ENCODE data around the gene NXPH1.

The NXPH1 gene

DNA sequence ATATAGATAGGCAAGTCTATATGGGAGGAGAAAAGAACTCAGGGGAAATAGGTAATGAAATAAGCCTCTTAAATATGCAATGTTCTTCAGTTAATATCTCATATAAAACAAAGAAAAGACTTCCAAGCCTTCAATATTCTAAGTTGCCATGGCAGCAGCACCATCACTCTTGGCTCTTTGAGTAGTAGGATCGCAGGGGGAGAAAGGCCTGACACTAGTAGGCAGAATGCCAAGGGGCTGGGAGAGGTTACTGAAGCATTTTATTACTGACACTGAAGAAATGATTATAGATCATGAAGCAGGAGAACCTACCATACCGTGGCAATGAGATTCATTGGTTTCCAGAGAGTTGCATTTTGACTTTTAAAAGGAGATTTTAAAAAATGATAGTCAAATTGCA is 193.9 kb downstream of the NXPH1 start:
- no peaks in the 10 kb centered on the region for H3K36me3 ChIP-seq (ENCODE audit: insufficient read depth, low read length)
- H3K4me3 ChIP-seq, result no peak overlapping the region
- no peak for DNase-seq (ENCODE audit: low read depth, low spot score)
- H3K9me3 ChIP-seq (ENCODE audit: low read depth, low read length), result no peaks in the 10 kb centered on the region
- no peak overlapping the region for H3K27ac ChIP-seq
- TF ChIP-seq FOXP2 (optimal IDR thresholded peaks at IDR 0.05; ENCODE audit: control extremely low read depth, extremely low read length, insufficient read depth) (no peak), POLR2AphosphoS5 (IDR thresholded peaks at IDR 0.05; ENCODE audit: borderline replicate concordance, low read depth, low read length) (no peak), EZH2 (IDR thresholded peaks at IDR 0.05) (no peak)
- H3K9ac ChIP-seq (ENCODE audit: insufficient read length), result no peak overlapping the region

DNA sequence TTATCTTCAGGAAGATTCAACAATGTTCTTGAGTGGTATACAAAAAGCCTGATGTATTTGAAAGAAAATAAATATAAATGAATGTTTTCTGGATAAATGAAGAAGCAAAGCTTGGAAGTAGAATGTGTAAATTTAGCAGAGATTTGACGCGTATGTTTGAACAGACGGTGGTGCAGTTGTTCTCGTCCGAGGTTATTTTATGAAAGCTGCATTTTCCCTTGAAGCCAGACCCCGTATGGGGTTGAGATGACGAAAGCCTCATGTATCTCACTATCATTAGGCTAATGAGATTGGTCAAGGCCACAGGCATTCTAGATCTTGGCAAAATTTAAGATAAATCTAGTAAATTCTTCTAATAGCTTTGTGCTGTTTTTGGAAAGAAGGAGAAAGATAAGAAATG is 195.2 kb downstream of the NXPH1 start:
- Histone ChIP-seq H3K9me3 (ENCODE audit: low read depth, low read length) (no peaks in the 10 kb centered on the region), H3K27ac (no peak overlapping the region), H3K9ac (ENCODE audit: insufficient read length) (no peak overlapping the region), H3K4me3 (no peak overlapping the region), H3K36me3 (ENCODE audit: insufficient read depth, low read length) (no peaks in the 10 kb centered on the region)
- TF ChIP-seq FOXP2 (optimal IDR thresholded peaks at IDR 0.05; ENCODE audit: control extremely low read depth, extremely low read length, insufficient read depth) (no peak), POLR2AphosphoS5 (IDR thresholded peaks at IDR 0.05; ENCODE audit: borderline replicate concordance, low read depth, low read length) (no peak), EZH2 (IDR thresholded peaks at IDR 0.05) (no peak)
- DNase-seq (ENCODE audit: low read depth, low spot score), result no peak

DNA sequence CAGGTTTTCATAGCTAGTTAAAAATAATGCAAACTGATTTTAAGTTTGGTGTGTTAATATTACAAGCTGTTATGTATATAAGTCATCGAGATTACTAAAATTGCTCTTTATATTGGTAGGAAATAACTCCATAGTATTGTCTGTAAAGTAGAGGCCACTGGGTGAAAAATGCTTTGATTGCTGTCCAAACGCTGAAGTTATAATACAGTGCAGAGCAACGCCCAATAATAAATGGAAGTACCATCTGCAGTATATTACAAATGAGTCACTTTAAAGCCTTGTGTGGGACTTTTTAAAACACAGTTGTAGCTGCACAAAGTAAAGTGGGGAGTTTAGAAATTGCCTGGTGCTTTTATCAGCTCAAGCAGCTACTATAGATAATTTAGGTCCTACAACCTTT is 196.1 kb downstream of the NXPH1 start:
- no peak for DNase-seq (ENCODE audit: low read depth, low spot score)

DNA sequence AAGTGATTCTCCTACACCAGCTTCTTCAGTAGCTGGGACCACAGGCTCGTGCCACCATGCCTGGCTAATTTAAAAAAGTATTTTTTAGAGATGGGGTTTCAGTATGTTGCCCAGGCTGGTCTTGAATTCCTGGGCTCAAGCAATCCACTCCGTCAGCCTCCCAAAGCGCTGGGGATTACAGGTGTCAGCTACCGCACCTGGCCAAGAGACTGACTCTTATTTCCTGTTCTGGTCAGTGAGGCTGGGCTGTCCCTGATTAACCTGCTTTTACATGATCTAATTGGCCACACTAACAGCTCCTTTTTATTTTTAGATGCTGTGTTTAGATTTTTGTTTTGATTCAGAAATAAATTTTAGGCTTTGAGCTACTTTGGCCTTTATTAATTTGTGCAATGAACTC is 203.9 kb downstream of the NXPH1 start:
- Histone ChIP-seq H3K36me3 (ENCODE audit: insufficient read depth, low read length) (no peaks in the 10 kb centered on the region), H3K27ac (no peak overlapping the region), H3K9me3 (ENCODE audit: low read depth, low read length) (no peaks in the 10 kb centered on the region), H3K9ac (ENCODE audit: insufficient read length) (no peak overlapping the region), H3K4me3 (no peak overlapping the region)
- no peak for DNase-seq (ENCODE audit: low read depth, low spot score)
- no peak for TF ChIP-seq POLR2AphosphoS5 (IDR thresholded peaks at IDR 0.05; ENCODE audit: borderline replicate concordance, low read depth, low read length)
- TF ChIP-seq EZH2 (IDR thresholded peaks at IDR 0.05), result no peak
- TF ChIP-seq FOXP2 (optimal IDR thresholded peaks at IDR 0.05; ENCODE audit: control extremely low read depth, extremely low read length, insufficient read depth), result no peak

More for the DNA sequence above, 196.1 kb downstream of the NXPH1 start:
- Histone ChIP-seq H3K4me3 (no peak overlapping the region), H3K36me3 (ENCODE audit: insufficient read depth, low read length) (no peaks in the 10 kb centered on the region), H3K9ac (ENCODE audit: insufficient read length) (no peak overlapping the region), H3K27ac (no peak overlapping the region), H3K9me3 (ENCODE audit: low read depth, low read length) (no peaks in the 10 kb centered on the region)
- TF ChIP-seq EZH2 (IDR thresholded peaks at IDR 0.05) (no peak), POLR2AphosphoS5 (IDR thresholded peaks at IDR 0.05; ENCODE audit: borderline replicate concordance, low read depth, low read length) (no peak), FOXP2 (optimal IDR thresholded peaks at IDR 0.05; ENCODE audit: control extremely low read depth, extremely low read length, insufficient read depth) (no peak)

DNA sequence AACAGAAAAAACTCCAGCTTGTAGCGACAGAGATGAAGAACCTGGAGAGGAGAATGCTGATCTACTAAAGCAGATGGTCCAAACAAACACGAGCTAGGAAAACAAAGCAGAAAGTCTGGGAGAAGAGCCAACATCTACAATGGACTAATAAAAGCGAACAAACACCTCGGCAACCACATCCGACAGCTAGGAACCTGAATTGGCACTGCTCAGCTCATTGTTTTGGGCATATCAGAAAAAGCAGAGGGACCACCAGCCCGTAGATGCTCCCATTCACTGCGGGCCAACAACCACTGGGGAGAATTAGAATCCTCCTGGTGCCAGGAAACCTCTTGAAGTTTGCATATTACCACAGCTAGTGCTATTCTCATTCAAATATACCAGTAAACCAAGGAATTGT is 204.7 kb downstream of the NXPH1 start:
- TF ChIP-seq FOXP2 (optimal IDR thresholded peaks at IDR 0.05; ENCODE audit: control extremely low read depth, extremely low read length, insufficient read depth), result no peak
- no peak for TF ChIP-seq POLR2AphosphoS5 (IDR thresholded peaks at IDR 0.05; ENCODE audit: borderline replicate concordance, low read depth, low read length)
- H3K27ac ChIP-seq, result no peak overlapping the region
- no peak for DNase-seq (ENCODE audit: low read depth, low spot score)

DNA sequence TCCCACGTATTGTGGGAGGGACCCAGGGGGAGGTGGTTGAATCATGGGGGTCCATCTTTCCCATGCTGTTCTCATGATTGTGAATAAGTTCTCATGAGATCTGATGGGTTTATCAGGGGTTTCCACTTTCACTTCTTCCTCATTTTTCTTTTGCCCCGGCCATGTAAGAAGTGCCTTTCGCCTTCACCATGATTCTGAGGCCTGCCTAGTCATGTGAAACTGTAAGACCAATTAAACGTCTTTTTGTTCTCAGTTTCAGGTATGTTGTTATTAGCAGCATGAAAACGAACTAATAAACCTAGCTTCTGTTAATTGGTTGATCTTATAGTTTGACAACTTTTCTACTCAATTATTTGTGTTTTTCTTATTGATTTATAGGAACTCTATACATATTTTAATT is 206.3 kb downstream of the NXPH1 start:
- no peak overlapping the region for H3K9ac ChIP-seq (ENCODE audit: insufficient read length)
- no peaks in the 10 kb centered on the region for H3K36me3 ChIP-seq (ENCODE audit: insufficient read depth, low read length)
- H3K27ac ChIP-seq, result no peak overlapping the region
- no peaks in the 10 kb centered on the region for H3K9me3 ChIP-seq (ENCODE audit: low read depth, low read length)
- DNase-seq (ENCODE audit: low read depth, low spot score), result no peak
- TF ChIP-seq FOXP2 (optimal IDR thresholded peaks at IDR 0.05; ENCODE audit: control extremely low read depth, extremely low read length, insufficient read depth), result no peak
- H3K4me3 ChIP-seq, result no peak overlapping the region

More for the DNA sequence above, 204.7 kb downstream of the NXPH1 start:
- Histone ChIP-seq H3K9me3 (ENCODE audit: low read depth, low read length) (no peaks in the 10 kb centered on the region), H3K36me3 (ENCODE audit: insufficient read depth, low read length) (no peaks in the 10 kb centered on the region), H3K9ac (ENCODE audit: insufficient read length) (no peak overlapping the region), H3K4me3 (no peak overlapping the region)

DNA sequence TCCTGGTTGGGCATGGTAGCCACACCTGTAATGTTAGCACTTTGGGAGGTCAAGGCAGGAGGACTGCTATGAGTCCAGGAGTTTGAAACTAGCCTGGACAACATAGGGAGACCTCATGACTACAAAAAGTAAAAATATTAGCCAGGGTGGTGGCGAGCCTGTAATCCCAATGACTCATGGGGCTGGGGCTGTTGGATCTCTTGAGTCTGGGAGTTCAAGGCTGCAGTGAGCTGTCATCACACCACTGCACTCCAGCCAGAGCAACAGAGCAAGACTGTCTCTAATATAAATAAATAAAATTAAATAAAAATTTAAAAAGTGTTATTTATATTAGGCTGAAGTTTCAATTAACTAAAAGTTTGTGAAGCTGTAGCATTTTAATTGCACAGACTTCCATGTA is 207.3 kb downstream of the NXPH1 start:
- Histone ChIP-seq H3K36me3 (ENCODE audit: insufficient read depth, low read length) (no peaks in the 10 kb centered on the region), H3K27ac (no peak overlapping the region), H3K9me3 (ENCODE audit: low read depth, low read length) (no peaks in the 10 kb centered on the region), H3K4me3 (no peak overlapping the region), H3K9ac (ENCODE audit: insufficient read length) (no peak overlapping the region)
- TF ChIP-seq FOXP2 (optimal IDR thresholded peaks at IDR 0.05; ENCODE audit: control extremely low read depth, extremely low read length, insufficient read depth), result no peak
- no peak for TF ChIP-seq POLR2AphosphoS5 (IDR thresholded peaks at IDR 0.05; ENCODE audit: borderline replicate concordance, low read depth, low read length)
- TF ChIP-seq EZH2 (IDR thresholded peaks at IDR 0.05), result no peak
- no peak for DNase-seq (ENCODE audit: low read depth, low spot score)

DNA sequence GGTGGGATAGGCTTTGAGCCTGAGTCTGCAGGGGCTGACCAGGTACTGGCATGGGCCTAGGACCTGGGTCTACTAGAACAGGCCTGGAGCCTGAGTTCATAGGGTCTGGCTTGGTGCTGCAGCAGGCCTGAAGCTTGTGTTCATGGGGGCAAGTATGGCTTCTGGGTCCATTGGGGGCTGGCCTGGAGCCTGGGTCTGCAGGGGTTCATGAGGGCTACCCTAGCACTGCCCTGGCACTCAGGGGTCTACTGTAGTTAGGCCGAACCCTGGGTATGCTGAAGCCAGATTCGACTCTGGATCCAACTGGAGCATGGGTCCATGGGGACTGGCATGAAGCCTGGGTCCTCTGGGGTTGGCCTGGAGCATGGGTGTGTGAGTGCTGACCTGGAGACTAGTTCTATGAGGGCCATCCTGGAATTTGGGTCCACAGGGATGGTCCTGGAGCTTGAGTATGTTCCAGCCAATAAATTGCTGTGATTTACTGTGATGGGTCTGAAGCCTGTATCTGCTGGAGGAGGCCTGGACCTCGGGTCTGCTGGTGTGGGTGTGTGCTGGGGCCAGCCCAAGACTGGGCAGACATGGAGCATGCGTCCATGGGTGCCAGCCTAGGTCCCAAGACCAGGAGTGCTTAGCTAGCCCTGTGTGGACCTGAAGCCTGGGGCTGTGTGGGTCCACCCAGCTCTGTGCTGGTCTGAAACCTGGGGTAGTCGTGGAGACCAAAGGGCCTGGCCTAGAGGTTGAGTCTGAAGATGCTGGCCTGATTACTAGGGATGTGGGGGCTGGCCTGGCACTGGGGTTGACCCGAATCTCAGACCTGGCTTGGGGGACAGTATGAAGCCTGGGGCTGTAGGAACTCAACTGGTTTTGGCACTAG is 235.5 kb downstream of the NXPH1 start:
- no peak for DNase-seq (ENCODE audit: low read depth, low spot score)
- no peak for TF ChIP-seq POLR2AphosphoS5 (IDR thresholded peaks at IDR 0.05; ENCODE audit: borderline replicate concordance, low read depth, low read length)
- TF ChIP-seq FOXP2 (optimal IDR thresholded peaks at IDR 0.05; ENCODE audit: control extremely low read depth, extremely low read length, insufficient read depth), result no peak
- TF ChIP-seq EZH2 (IDR thresholded peaks at IDR 0.05), result no peak
- Histone ChIP-seq H3K36me3 (ENCODE audit: insufficient read depth, low read length) (no peaks in the 10 kb centered on the region), H3K4me3 (no peak overlapping the region), H3K9me3 (ENCODE audit: low read depth, low read length) (no peaks in the 10 kb centered on the region), H3K27ac (no peak overlapping the region), H3K9ac (ENCODE audit: insufficient read length) (no peak overlapping the region)

DNA sequence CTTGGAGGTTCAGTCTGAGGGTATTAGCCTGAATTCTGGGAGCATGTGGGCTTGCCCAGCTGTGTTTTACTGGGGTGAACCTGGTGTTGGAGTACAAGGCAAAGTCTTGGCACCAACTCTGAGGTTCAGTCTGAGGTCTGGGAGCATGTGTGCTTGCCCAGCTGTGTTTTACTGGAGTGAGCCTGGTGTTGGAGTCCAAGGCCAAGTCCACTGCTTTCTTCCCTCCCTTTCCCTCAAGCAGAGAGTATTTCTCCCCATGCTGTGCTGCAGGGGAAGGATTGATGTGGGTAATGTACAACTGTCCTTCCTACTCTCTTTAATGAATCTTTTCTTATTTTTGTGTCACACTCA is 236.1 kb downstream of the NXPH1 start:
- TF ChIP-seq POLR2AphosphoS5 (IDR thresholded peaks at IDR 0.05; ENCODE audit: borderline replicate concordance, low read depth, low read length) (no peak), EZH2 (IDR thresholded peaks at IDR 0.05) (no peak), FOXP2 (optimal IDR thresholded peaks at IDR 0.05; ENCODE audit: control extremely low read depth, extremely low read length, insufficient read depth) (no peak)
- Histone ChIP-seq H3K36me3 (ENCODE audit: insufficient read depth, low read length) (no peaks in the 10 kb centered on the region), H3K4me3 (no peak overlapping the region), H3K9me3 (ENCODE audit: low read depth, low read length) (no peaks in the 10 kb centered on the region), H3K9ac (ENCODE audit: insufficient read length) (no peak overlapping the region), H3K27ac (no peak overlapping the region)
- no peak for DNase-seq (ENCODE audit: low read depth, low spot score)
